Astrocyte (in vitro differentiated cells and primary cell): ENCODE measurements around the gene PRSS57.

Experiments used
- CTCF ChIP-seq: IDR thresholded peaks from 2 replicates; pipeline ENCODE4 v1.5.1; 2011; ENCODE audit warnings: low read depth, mild to moderate bottlenecking, inconsistent platforms, low read length, moderate library complexity; ENCODE audit not compliant: insufficient read depth
- EZH2 ChIP-seq: IDR thresholded peaks from 2 replicates; pipeline ENCODE4 v1.6.1; 2012; ENCODE audit warnings: mild to moderate bottlenecking, low read length, inconsistent platforms; ENCODE audit not compliant: insufficient read depth

GRCh38 chr19:650121-650520 is 45.1 kb downstream of the PRSS57 start:
- no peak for TF ChIP-seq CTCF
- no peak for TF ChIP-seq EZH2
